DOHH2 (cell line): ENCODE results near the gene MAP7D1.

Experiments used
- CTCF ChIP-seq: fragments of 200-600 bp; sonication (generic); IDR thresholded peaks from one replicate; pipeline ENCODE4 v1.5.1; 2014; ENCODE audit warnings: antibody characterized with exemption, mild to moderate bottlenecking, low read depth, low read length; ENCODE audit not compliant: poor library complexity, severe bottlenecking
- EZH2phosphoT487 ChIP-seq: fragments of 200-600 bp; sonication (generic); IDR thresholded peaks from 2 replicates; pipeline ENCODE4 v1.6.1; 2017; ENCODE audit warnings: borderline replicate concordance, mild to moderate bottlenecking, antibody characterized with exemption, low read length, moderate library complexity, mixed read lengths

- TF ChIP-seq CTCF (no peak), EZH2phosphoT487 (no peak)
Observed at GRCh38 chr1:36162680-36163239, 6.8 kb downstream of the MAP7D1 start.
